AG09309 (cell line): ENCODE results near the gene PPM1B.

Experiments used
- DNase-seq: peaks from one replicate; pipeline ENCODE4 v3.0.0-alpha.2; 2010; ENCODE audit warnings: low read depth
- H3K4me3 ChIP-seq: 2 replicates; pipeline ENCODE4 v1.5.1; 2011; ENCODE audit warnings: mild to moderate bottlenecking, low read depth, low read length, moderate library complexity; ENCODE audit not compliant: control insufficient read depth
- TF ChIP-seq, protein P1 (sequence below): IDR thresholded peaks from 2 replicates; pipeline ENCODE4 v1.5.1; 2011; ENCODE audit warnings: mild to moderate bottlenecking, low read depth, low read length, inconsistent platforms; ENCODE audit not compliant: insufficient read depth, control insufficient read depth; ENCODE audit errors: missing control alignments

The PPM1B gene

GRCh38 chr2:44137048-44137447, 31.6 kb upstream of the PPM1B start:
- TF ChIP-seq, protein P1, sequence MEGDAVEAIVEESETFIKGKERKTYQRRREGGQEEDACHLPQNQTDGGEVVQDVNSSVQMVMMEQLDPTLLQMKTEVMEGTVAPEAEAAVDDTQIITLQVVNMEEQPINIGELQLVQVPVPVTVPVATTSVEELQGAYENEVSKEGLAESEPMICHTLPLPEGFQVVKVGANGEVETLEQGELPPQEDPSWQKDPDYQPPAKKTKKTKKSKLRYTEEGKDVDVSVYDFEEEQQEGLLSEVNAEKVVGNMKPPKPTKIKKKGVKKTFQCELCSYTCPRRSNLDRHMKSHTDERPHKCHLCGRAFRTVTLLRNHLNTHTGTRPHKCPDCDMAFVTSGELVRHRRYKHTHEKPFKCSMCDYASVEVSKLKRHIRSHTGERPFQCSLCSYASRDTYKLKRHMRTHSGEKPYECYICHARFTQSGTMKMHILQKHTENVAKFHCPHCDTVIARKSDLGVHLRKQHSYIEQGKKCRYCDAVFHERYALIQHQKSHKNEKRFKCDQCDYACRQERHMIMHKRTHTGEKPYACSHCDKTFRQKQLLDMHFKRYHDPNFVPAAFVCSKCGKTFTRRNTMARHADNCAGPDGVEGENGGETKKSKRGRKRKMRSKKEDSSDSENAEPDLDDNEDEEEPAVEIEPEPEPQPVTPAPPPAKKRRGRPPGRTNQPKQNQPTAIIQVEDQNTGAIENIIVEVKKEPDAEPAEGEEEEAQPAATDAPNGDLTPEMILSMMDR: no peak
- no peak for DNase-seq
- no peak overlapping the region for H3K4me3 ChIP-seq

- no peak overlapping the region for H3K4me3 ChIP-seq
- TF ChIP-seq, protein P1: no peak
Observed at GRCh38 chr2:44137872-44138551, 30.7 kb upstream of the PPM1B start.

GRCh38 chr2:44139741-44140140, 28.9 kb upstream of the PPM1B start:
- H3K4me3 ChIP-seq: no peak overlapping the region
- TF ChIP-seq, protein P1: no peak
- DNase-seq: no peak

More at GRCh38 chr2:44137872-44138551, 30.7 kb upstream of the PPM1B start:
- no peak for DNase-seq

GRCh38 chr2:44142306-44142705, 26.4 kb upstream of the PPM1B start:
- DNase-seq: no peak
- H3K4me3 ChIP-seq: no peak overlapping the region
- TF ChIP-seq, protein P1: no peak

GRCh38 chr2:44143701-44144100, 25.0 kb upstream of the PPM1B start:
- TF ChIP-seq, protein P1: no peak
- DNase-seq: no peak
- no peak overlapping the region for H3K4me3 ChIP-seq

DNA sequence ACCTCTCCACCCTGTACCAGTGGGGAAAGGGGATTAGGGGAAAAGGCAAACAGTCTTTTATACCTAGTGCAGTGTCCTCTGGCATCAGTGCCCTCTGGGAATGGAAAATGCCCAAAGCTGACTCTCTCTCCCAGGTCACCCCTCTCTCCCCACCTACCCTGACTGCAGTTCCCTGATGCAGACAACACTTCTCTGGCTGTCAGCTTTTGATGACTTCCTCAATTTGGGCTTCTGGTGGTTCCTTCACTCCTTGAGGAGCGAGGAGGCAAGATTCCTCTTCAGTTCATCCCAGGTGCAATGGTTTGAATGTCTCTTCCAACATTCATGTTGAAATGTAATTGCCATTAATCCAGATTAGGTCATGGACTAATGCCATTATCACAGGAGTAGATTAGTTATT, 19.7 kb upstream of the PPM1B start:
- no peak overlapping the region for H3K4me3 ChIP-seq
- TF ChIP-seq, protein P1: no peak
- no peak for DNase-seq
